GM18868 (cell line): ENCODE data around the gene B3GALT4.
A peak's percentile ranks its signal among the peaks of the same experiment; 100 is the strongest.
"Not testable (repeated sequence)": the region's sequence is repeated elsewhere in the genome, so short reads cannot be mapped to it uniquely, and the experiment has no call there.

Experiments used
- ATAC-seq: cut with Tn5 transposase; IDR thresholded peaks from one replicate; pipeline ENCODE4 v1.9.1; 2021; ENCODE audit warnings: mild to moderate bottlenecking, moderate library complexity; ENCODE audit not compliant: unreplicated experiment

The B3GALT4 gene, protein sequence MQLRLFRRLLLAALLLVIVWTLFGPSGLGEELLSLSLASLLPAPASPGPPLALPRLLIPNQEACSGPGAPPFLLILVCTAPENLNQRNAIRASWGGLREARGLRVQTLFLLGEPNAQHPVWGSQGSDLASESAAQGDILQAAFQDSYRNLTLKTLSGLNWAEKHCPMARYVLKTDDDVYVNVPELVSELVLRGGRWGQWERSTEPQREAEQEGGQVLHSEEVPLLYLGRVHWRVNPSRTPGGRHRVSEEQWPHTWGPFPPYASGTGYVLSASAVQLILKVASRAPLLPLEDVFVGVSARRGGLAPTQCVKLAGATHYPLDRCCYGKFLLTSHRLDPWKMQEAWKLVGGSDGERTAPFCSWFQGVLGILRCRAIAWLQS

GRCh38 chr6:33276864-33277662, at the start of gene B3GALT4:
TSS of gene B3GALT4 (plus strand) at chr6:33277123. CDS start at chr6:33277420, 297 bp downstream.
- ATAC-seq = peak; percentile 63

GRCh38 chr6:33235221-33235634, 41.7 kb upstream of the B3GALT4 start:
- ATAC-seq = no peak

- no peak for ATAC-seq
Measured at GRCh38 chr6:33236328-33236727, 40.6 kb upstream of the B3GALT4 start.

GRCh38 chr6:33236852-33237251, 40.1 kb upstream of the B3GALT4 start:
- ATAC-seq = no peak

DNA sequence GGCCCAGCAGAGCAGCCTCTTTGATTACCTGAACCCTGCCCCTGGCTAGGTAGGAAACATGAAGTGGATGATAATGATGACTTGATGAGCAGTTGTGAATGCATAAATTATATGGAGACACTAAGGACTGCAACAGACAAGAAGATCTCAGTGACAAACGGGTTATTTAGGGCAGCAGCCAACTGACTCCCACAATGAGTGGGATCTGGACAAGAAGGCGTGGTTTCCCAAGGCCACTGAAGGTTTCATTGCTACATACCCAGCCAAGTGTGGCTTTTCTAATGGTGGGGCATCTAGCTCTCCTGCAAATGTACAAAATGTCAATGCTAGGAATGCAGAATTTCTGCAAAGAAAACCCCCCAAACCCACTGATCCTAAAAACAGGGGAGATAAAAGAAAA, 39.2 kb upstream of the B3GALT4 start:
- no peak for ATAC-seq

- no peak for ATAC-seq
Measured at GRCh38 chr6:33241968-33242367, 35.0 kb upstream of the B3GALT4 start.

- ATAC-seq = no peak
Measured at GRCh38 chr6:33243476-33243875, 33.4 kb upstream of the B3GALT4 start.

- ATAC-seq = peak; percentile 35
Measured at GRCh38 chr6:33247977-33248642, 28.8 kb upstream of the B3GALT4 start.

GRCh38 chr6:33248643-33248931, 28.3 kb upstream of the B3GALT4 start:
- peak; percentile 2 for ATAC-seq

GRCh38 chr6:33248932-33249731, 27.8 kb upstream of the B3GALT4 start:
- peak; percentile 87 for ATAC-seq

- ATAC-seq = no peak
Measured at GRCh38 chr6:33249732-33250630, 26.9 kb upstream of the B3GALT4 start.

GRCh38 chr6:33250731-33251130, 26.2 kb upstream of the B3GALT4 start:
- ATAC-seq = no peak

- ATAC-seq = no peak
Measured at GRCh38 chr6:33251395-33252012, 25.4 kb upstream of the B3GALT4 start.

- ATAC-seq = no peak
Measured at GRCh38 chr6:33252759-33253158, 24.2 kb upstream of the B3GALT4 start.

DNA sequence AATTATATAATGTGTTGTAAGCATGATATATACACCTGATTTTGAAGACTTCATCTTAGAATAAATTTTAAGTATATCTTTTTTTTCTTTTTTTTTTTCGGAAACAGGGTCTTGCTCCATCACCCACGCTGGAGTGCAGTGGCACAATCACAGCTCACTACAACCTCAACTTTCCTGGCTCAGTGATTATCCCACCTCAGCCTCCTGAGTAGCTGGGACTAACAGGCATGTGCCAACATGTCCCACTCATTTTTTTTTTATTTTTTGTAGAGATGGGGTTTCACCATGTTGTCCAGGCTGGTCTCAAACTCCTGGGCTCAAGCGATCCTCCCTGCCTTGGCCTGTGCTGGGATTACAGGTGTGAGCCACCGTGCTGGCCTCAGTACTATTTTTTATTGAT, 22.3 kb upstream of the B3GALT4 start:
- ATAC-seq = no peak

- no peak for ATAC-seq
Measured at GRCh38 chr6:33259032-33259431, 17.9 kb upstream of the B3GALT4 start.

GRCh38 chr6:33262490-33262889, 14.4 kb upstream of the B3GALT4 start:
- not testable (repeated sequence) for ATAC-seq

GRCh38 chr6:33264015-33264414, 12.9 kb upstream of the B3GALT4 start:
- no peak for ATAC-seq

GRCh38 chr6:33271117-33271467, 5.8 kb upstream of the B3GALT4 start:
- ATAC-seq = no peak
